ENCODE data around the gene FLNA. TPM values are rescaled to one million over a fixed set of nuclear protein-coding genes. Genes with fewer than 3 reads are reported as not detected.
A peak's percentile ranks its signal among the peaks of the same experiment; 100 is the strongest.
"Not testable (repeated sequence)": the region's sequence is repeated elsewhere in the genome, so short reads cannot be mapped to it uniquely, and the experiment has no call there.

Gene FLNA
- total and polyA plus RNA-seq, 2 of the 13 experiments (the other 11 are each of a cell fraction or from before 2014, with no cell fraction given): 83.4 to 174 TPM

DNA sequence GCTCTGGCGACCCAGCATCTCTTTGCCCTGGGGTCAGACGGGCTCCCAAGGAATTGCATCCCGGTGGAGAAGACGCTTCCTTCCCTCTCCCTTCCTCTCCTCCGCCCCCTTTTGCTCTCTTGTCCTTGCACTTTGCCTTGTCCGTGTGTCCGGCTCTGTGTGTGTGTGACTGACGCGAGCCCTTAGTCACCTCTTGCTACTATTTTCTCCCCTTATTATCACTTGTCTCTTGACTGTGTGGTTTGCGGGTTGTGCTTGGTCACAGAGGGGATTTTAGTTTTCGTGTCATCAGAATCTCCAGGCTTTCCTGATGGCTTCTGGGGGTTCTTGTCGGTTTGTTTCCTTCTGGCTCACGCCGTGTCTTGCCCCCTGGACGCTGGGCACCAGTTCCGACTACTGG is 31.4 kb downstream of the FLNA start:
- POLR2A ChIA-PET; intact Hi-C loops (cut with micrococcal nuclease; ENCODE audit: unreplicated experiment); H3K9ac ChIP-seq (ENCODE audit: insufficient read depth, low read depth, low read length); H3K4me1 ChIP-seq (ENCODE audit: insufficient read depth, low read length); DNase-seq (ENCODE audit: low spot score); H3K4me3 ChIP-seq (replicated peaks in 1 of 3; ENCODE audit: insufficient read depth in 1 of 3, low read depth in 2 of 3, low read length in 3 of 3); H3K27me3 ChIP-seq (ENCODE audit: control insufficient read depth in 1 of 2, insufficient read depth in 2 of 2, low read length in 2 of 2); H4K20me1 ChIP-seq (ENCODE audit: insufficient read depth, low read length); H3K9me3 ChIP-seq (ENCODE audit: low read length); ATAC-seq; in situ Hi-C loops (cut with HindIII; ENCODE audit: extremely low pct_ligation_motif_present, low pct_unique_long_range_greater_than_20kb); H2AFZ ChIP-seq (ENCODE audit: low read length); CTCF ChIA-PET (ENCODE audit: low intra/inter-chr PET ratio, low total read pairs); H3K36me3 ChIP-seq (replicated peaks in 1 of 2; ENCODE audit: control insufficient read depth in 1 of 2, insufficient read depth in 2 of 2, low read length in 2 of 2); H3K27ac ChIP-seq (ENCODE audit: extremely low read length, insufficient read depth, low read length); BruUV-seq (replicated peaks); H3K4me2 ChIP-seq (ENCODE audit: low read depth, low read length); FAIRE-seq; H3K79me2 ChIP-seq (ENCODE audit: insufficient read depth, low read length): not testable (repeated sequence)
- WGBS (ENCODE audit: low lambda C conversion rate): no CpG with 5 or more reads among the region's 16 CpGs

DNA sequence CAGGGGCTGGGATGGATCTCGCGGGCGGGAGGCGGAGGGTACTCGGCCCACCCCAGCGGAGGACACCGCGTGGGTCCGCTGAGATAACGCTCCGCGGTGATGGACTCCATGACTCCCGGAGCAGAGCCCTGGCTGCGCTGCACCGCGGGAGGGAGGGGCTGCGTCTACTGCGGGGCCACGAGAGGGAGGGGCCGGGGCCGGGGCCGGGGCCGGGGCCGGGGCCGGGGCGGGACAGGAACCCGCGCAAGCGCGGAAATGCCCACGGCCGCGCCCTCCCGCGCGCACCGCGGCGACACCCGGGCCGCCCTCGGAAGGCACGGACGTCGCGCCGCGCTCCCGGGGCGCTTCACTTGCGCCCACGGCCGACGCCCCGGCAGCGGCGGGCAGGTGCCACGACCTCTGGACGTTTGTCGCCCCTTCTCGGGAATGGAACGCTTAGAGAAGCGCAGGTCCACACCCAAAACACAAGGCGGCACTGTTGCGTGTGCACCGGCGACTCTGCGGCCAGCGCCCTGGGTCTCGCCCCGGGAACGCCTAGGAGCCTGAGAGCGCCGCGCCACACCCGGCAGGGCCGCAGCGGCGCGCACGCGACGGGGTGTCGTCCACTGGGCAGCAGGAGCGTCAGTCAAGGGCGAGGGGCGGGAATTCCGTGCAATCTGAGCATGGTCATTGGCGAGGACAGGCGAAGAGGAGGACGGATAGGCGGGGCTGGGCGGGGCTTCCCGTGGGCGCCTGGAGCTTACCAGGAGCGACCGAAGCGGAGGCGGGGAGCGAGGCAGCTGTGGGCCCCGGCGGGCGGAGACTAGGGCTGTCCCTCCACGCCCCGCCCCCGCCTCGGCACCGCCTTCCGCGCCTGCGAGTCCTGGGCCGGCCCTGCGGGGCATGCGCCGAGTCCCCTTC is 32.8 kb downstream of the FLNA start:
- no CpG with 5 or more reads among the region's 115 CpGs for WGBS (ENCODE audit: low lambda C conversion rate)
- H3K36me3 ChIP-seq (replicated peaks in 1 of 2; ENCODE audit: control insufficient read depth in 1 of 2, insufficient read depth in 2 of 2, low read length in 2 of 2); POLR2A ChIA-PET; DNase-seq (ENCODE audit: low spot score); H3K9ac ChIP-seq (ENCODE audit: insufficient read depth, low read depth, low read length); H3K27me3 ChIP-seq (ENCODE audit: control insufficient read depth in 1 of 2, insufficient read depth in 2 of 2, low read length in 2 of 2); H3K27ac ChIP-seq (ENCODE audit: extremely low read length, insufficient read depth, low read length); H3K4me1 ChIP-seq (ENCODE audit: insufficient read depth, low read length); H3K79me2 ChIP-seq (ENCODE audit: insufficient read depth, low read length); intact Hi-C loops (cut with micrococcal nuclease; ENCODE audit: unreplicated experiment); H3K9me3 ChIP-seq (ENCODE audit: low read length); BruUV-seq (replicated peaks); H3K4me3 ChIP-seq (replicated peaks in 1 of 3; ENCODE audit: insufficient read depth in 1 of 3, low read depth in 2 of 3, low read length in 3 of 3); H2AFZ ChIP-seq (ENCODE audit: low read length); in situ Hi-C loops (cut with HindIII; ENCODE audit: extremely low pct_ligation_motif_present, low pct_unique_long_range_greater_than_20kb); H3K4me2 ChIP-seq (ENCODE audit: low read depth, low read length); CTCF ChIA-PET (ENCODE audit: low intra/inter-chr PET ratio, low total read pairs); H4K20me1 ChIP-seq (ENCODE audit: insufficient read depth, low read length): not testable (repeated sequence)
- ATAC-seq: peak; percentile 68
- peak; percentile 99 for FAIRE-seq

DNA sequence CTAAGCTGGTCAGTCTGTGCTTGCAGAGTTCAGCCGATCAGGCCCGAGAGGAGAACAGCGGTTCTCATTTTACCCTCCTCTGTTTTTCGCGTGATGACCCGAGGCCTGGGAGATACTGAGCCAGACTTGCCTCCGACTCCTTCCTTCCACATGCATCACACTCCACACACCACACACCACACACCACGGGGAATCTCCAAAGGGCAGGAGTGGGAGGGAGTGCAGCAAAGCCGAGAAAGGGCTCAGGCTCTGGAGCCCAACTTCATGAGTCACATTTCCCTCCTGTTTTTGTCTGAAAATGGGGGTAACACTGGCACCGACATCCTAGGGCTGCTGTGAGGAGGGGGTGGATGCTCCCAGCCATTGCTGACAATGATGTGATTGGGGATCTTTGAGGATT is 39.9 kb downstream of the FLNA start:
- no peaks in the 10 kb centered on the region for H3K9me3 ChIP-seq (ENCODE audit: low read length)
- TF ChIP-seq KAT7 (CRISPR knock-in tag; IDR thresholded peaks at IDR 0.05; ENCODE audit: borderline replicate concordance) (no peak), ZFP36 (IDR thresholded peaks at IDR 0.05; ENCODE audit: borderline replicate concordance, low read depth, low read length, partially characterized antibody) (no peak), ATF7-NPFF (CRISPR knock-in tag; IDR thresholded peaks at IDR 0.05; ENCODE audit: low read depth) (no peak), ZNF703 (CRISPR knock-in tag; IDR thresholded peaks at IDR 0.05; ENCODE audit: borderline replicate concordance) (no peak)
- TF ChIP-seq, protein P1, sequence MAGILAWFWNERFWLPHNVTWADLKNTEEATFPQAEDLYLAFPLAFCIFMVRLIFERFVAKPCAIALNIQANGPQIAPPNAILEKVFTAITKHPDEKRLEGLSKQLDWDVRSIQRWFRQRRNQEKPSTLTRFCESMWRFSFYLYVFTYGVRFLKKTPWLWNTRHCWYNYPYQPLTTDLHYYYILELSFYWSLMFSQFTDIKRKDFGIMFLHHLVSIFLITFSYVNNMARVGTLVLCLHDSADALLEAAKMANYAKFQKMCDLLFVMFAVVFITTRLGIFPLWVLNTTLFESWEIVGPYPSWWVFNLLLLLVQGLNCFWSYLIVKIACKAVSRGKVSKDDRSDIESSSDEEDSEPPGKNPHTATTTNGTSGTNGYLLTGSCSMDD (CRISPR knock-in tag; IDR thresholded peaks at IDR 0.05): no peak
- TF ChIP-seq, protein P2, sequence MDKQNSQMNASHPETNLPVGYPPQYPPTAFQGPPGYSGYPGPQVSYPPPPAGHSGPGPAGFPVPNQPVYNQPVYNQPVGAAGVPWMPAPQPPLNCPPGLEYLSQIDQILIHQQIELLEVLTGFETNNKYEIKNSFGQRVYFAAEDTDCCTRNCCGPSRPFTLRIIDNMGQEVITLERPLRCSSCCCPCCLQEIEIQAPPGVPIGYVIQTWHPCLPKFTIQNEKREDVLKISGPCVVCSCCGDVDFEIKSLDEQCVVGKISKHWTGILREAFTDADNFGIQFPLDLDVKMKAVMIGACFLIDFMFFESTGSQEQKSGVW (CRISPR knock-in tag; IDR thresholded peaks at IDR 0.05; ENCODE audit: borderline replicate concordance): no peak

More for the DNA sequence above, 39.9 kb downstream of the FLNA start:
- ChIA-PET CTCF (ENCODE audit: low intra/inter-chr PET ratio, low total read pairs) (no interaction called here), POLR2A (no interaction called here)
- Histone ChIP-seq H3K4me3 (replicated peaks in 1 of 3; ENCODE audit: insufficient read depth in 1 of 3, low read depth in 2 of 3, low read length in 3 of 3) (no peak overlapping the region), H2AFZ (ENCODE audit: low read length) (no peak overlapping the region), H3K27me3 (ENCODE audit: control insufficient read depth in 1 of 2, insufficient read depth in 2 of 2, low read length in 2 of 2) (peaks cover 2 to 15% of the 10 kb centered on the region in 2 experiments; a peak in 2 of 5 replicates), H3K4me2 (ENCODE audit: low read depth, low read length) (no peak overlapping the region), H3K4me1 (ENCODE audit: insufficient read depth, low read length) (no peaks in the 10 kb centered on the region), H3K79me2 (ENCODE audit: insufficient read depth, low read length) (no peaks in the 10 kb centered on the region), H3K9ac (ENCODE audit: insufficient read depth, low read depth, low read length) (no peak overlapping the region), H4K20me1 (ENCODE audit: insufficient read depth, low read length) (no peaks in the 10 kb centered on the region), H3K27ac (ENCODE audit: extremely low read length, insufficient read depth, low read length) (no peak overlapping the region), H3K36me3 (replicated peaks in 1 of 2; ENCODE audit: control insufficient read depth in 1 of 2, insufficient read depth in 2 of 2, low read length in 2 of 2) (no peaks in the 10 kb centered on the region)
- no peak for ATAC-seq
- no peak for FAIRE-seq
- intact Hi-C loops (cut with micrococcal nuclease; ENCODE audit: unreplicated experiment) (no loop called here), in situ Hi-C loops (cut with HindIII; ENCODE audit: extremely low pct_ligation_motif_present, low pct_unique_long_range_greater_than_20kb) (no loop called here)
- no peak for DNase-seq (ENCODE audit: low spot score)
- no TSS peak for BruUV-seq (replicated peaks)
- WGBS (ENCODE audit: low lambda C conversion rate): 23% methylated on average over 6 of the region's 10 CpGs

Measured in HepG2 (cell line).